Embryonic facial prominence (tissue), 1 donor: Measurements from ENCODE around the gene TAF9B.
"Not testable (repeated sequence)": the region's sequence is repeated elsewhere in the genome, so short reads cannot be mapped to it uniquely, and the experiment has no call there.

Source experiments
- DNase-seq: peaks from one replicate; pipeline ENCODE4 v3.0.0-alpha.2; 2016; ENCODE audit errors: extremely low spot score

TAF9B gene

DNA sequence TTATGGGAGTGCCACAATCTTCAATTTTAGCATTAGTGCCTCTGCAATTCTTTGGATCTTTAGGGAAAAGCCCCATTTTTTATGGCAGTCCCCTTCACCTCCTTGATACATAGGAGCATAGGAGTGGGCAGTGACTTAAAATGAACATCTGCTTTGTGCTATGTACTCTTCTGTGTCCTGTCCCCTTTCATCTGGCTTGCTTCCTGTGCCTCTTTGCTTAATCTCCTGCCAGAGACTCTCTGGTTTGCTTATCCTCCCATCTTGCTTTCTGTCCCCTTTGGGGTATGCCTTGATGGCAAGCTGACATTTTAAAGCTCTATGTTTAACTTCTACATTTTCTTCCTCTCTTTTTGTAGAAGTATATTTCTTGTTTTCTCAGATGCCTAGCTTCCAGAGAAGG lies 23.1 kb downstream of the TAF9B start:
- no peak for DNase-seq

DNA sequence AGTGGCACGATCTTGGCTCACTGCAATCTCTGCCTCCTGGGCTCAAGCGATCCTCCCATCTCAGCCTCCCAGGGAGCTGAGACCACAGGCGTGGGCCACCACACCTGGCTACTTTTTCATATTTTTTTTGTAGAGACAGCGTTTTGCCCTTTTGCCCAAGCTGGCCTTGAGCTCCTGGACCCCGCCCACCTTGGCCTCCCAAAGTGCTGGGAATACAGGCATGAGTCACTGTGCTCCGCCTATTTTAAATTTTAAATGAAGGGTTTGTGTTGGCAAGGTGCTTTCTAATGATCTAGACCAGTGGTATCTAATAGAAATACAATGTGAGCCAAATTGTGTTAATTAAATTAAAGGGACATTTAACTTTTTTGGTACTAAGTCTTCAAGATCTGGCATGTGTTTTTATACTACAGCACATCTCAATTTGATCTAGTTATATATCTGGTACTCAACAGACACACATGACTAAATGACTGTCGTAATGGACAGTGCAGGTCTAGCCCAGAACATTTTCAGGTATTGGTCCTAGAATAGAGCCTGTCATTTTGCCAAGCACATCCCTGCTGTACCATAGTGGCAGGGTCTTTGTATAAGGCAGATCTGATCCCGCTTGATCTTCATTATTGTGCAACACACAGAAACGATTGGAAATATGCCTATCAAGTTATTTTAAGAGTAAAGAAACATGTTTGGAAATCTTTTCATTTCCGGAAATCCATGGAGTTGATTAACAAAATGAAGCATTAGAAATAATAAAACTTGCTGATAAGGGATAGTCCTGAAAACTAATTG lies 28.1 kb downstream of the TAF9B start:
- DNase-seq, result no peak

DNA sequence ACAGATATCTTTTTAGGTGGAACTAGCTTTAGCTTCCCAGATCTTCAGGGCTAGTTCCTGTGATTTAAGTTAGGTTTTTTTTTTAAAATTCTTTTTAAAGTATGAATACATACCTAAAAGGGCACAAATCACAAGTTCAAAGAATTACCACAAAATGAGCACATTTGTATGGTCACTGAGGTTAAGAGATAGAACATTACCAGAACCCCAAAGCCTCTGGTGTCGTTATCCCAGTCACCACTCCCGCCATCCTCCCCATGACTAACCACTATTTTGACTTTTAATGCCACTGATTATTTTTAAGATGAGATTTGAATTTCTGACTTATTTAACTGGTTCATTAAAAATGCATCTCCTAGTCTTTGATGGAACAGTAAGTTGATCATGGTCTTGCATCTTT lies 30.0 kb downstream of the TAF9B start:
- no peak for DNase-seq

DNA sequence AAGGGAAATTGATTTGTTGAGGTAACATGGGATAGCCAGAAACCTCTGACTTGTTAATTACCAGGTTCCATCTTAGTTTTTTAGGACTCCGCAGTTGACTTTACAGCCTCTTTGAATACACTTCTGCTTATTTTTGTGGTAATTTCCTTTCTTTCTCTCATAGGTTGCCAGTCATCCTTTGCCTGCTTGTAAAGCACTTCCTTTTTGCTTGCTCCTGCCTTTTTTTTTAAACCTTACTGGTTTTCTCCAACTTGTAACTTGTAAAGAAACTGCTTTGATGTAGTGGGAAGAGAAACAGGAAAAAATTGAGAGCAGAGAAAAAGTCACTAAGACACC lies 32.8 kb downstream of the TAF9B start:
- no peak for DNase-seq

DNA sequence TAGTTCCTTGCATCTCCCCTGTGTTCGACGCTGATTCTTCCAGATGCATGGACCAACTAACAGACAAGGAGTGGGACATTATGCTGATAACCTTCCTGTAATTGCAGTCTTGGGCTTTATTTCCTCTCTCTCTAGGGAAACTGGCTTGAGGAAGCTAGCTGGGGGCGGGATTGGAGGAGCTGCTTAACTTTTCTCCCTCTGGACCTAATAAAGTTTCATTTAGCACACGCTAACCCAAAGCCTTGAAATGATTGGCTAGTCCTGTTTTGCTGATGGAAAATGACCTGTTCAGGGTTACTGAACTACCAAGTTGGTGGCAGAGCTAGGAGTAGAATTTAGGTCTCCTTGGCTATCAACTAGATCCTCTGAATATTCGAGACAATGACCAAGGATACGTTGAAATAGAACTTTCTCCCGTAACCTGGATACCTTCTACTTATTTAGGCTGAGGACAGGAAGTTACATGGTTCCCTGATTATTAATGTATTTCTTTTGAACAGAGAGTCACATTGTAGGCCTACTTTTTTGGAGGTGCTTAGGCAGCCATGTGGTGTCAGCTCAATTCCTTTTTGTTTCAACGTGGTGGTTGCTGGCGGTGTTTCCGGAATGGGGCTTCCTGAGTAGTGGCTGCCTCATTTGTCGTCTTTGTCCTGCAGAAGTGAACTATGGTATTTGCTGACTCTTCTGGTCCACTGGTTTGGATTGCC lies 33.4 kb downstream of the TAF9B start:
- no peak for DNase-seq

DNA sequence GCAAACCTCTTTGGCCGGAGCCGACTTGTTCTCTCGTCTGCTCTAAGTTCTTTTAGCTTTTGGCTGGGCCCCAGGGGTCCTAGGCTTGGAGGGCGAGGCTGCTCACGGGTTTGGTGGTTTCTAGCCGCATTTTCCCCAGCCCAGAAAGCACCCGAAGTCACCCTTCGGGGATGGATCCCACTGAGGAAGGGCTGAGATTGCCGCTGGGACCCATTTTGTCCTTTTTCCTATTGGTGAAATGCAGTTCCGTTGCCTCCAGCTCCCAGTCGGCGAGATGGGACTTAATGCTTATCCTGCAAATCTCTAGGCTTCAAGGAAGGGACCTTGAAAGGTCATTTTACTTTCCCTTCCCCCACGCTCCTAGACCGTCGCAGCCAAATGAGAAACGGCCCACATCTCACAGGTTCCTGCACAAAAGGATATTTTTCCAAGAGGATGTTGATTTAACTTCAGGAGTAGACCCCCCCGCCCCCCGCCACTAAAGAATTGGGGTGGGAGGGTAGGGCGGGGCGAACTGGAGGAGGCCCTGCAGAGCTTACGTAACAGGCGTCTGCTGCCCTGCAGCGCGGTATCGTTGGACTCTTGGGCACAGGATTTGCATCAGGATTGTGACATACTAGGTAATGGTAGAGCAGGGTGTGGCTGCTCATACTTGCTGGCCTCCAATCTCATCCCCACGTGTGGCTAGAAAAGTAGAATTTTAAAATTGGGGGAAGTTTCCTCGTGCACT lies 34.8 kb downstream of the TAF9B start:
- no peak for DNase-seq

DNA sequence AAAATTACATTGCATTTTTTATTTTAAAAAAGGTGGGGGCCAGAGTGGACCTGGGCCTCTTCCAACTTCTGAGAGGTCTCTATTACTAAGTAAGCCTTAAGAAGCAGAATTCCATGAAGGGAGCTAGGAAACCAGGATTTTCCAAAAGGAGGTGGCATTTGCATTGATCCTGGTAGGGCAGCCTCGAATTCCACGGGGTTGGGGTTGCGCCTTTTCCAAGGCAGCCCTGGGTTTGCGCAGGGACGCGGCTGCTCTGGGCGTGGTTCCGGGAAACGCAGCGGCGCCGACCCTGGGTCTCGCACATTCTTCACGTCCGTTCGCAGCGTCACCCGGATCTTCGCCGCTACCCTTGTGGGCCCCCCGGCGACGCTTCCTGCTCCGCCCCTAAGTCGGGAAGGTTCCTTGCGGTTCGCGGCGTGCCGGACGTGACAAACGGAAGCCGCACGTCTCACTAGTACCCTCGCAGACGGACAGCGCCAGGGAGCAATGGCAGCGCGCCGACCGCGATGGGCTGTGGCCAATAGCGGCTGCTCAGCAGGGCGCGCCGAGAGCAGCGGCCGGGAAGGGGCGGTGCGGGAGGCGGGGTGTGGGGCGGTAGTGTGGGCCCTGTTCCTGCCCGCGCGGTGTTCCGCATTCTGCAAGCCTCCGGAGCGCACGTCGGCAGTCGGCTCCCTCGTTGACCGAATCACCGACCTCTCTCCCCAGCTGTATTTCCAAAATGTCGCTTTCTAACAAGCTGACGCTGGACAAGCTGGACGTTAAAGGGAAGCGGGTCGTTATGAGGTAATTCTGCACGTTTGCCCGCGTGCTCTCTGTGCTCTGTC lies 35.6 kb downstream of the TAF9B start, which contains the start of gene PGK1:
Gene PGK1 (plus strand): TSS at position 626 of the 824 bp plus-strand sequence. CDS start 93 bp downstream, at position 719.
- peak; percentile 80 for DNase-seq

DNA sequence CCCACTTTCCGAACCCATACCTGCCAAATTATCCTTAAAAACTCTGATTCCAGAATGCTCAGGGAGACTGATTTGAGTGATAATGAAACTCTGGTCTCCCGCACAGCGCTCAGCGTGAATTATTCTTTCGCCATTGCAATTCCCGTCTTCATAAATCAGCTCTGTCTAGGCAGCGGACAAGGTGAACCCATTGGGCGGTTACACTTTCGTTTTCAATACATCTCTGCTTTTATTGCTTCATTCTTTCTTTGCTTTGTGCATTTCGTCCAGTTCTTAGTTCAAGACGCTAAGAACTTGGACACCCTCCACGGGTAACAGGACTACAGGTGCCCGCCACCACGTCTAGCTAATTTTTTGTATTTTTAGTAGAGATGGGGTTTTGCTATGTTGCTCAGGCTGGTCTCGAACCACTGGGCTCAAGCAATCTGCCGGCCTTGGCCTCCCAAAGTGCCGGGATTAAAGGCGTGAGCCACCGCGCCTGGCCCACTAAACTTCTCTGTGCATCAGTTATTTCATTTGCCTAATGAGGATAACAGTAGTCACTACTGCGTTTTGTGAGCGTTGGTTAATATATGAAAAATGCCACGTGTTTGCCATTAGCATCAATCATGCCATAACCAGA lies 36.3 kb downstream of the TAF9B start:
- no peak for DNase-seq

DNA sequence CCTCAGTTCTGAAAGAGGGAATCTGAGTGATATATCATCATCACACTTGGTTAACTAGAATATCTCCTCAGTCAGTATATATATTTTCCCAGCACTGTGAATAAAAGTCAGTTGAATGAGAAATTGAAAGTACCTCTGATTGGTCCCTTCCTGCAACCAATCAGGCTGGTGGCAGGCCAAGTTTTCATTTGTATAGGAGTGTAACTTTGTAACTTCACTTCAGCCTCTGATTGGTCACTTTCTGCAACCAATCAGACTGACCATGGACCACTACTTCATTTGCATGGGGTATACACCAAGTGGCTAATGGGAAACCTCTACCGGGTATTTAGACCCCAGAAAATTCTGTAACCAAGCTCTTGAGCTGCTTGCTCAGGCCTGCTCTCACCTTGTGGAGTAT lies 37.4 kb downstream of the TAF9B start:
- DNase-seq, result no peak

DNA sequence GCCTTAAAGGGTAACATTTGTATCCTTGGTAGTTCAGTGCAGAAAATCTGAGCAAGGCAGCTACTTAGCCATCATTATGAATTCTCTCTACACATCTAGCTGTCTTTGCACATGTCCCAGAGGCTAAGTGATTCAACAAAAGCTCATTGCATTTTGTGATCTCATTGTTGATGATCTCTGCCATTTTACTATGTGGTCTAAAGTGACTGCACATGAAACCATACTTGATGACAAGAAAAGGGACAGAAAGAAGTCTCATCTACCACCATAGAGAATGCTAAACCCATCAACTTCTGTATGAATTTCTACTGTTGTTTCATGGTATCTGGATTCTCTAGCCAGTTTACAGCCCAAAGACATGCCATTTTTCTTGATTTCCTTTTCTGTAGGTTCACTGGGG lies 41.3 kb downstream of the TAF9B start:
- no peak for DNase-seq

DNA sequence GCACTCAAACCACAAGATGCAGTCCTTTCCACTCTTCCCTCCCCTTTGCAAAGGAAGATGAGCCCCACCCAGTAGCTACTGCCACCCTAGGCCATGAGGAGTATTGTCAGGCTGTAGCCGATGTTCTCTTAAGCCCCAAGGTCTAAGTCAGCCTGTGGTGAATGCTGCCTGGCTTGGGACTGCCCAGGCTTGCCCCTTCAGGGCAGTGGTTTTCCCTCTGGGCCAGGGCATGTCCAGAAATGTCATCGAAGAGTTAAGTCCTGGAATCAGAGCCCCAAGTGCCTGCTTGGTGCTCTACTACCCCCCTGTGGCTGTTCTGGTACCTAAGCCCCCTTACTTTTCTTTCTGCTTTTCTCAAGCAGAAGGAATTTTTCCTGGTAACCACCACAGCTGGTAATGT lies 47.2 kb downstream of the TAF9B start:
- DNase-seq, result no peak

DNA sequence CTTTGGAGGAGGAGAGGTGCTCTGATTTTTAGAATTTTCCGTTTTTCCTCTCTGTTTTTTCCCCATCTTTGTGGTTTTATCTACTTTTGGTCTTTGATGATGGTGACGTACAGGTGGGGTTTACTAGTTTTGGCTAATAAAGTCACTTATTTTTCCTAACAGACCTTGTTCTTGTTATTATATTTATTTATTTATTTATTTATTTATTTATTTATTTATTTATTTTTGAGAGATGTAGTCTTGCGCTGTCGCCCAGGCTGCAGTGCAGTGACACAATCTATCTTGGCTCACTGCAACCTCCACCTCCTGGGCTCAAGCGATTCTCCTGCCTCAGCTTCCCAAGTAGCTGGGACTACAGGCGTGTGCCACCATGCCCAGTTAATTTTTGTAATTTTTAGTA lies 58.0 kb downstream of the TAF9B start:
- not testable (repeated sequence) for DNase-seq
